CD4-positive, alpha-beta T cell (primary cell): ENCODE data around the gene COL5A1. TPM values are rescaled to one million over a fixed set of nuclear protein-coding genes. Genes with fewer than 3 reads are reported as not detected.
A peak's percentile ranks its signal among the peaks of the same experiment; 100 is the strongest.

Source experiments
- ATAC-seq: fragments of 200-7000 bp; cut with Tn5 transposase; one replicate; pipeline ENCODE4 v1.10.0; 2022; ENCODE audit warnings: mild to moderate bottlenecking; ENCODE audit not compliant: poor library complexity
- CTCF ChIA-PET: fragments of 350-600 bp; sonication (Branson Sonifier 250); formaldehyde crosslinking; loops from one replicate; lab custom pipeline; 2021; ENCODE audit warnings: antibody characterized with exemption, inconsistent platforms; lab: Charles Lee
- POLR2A ChIA-PET: fragments of 350-600 bp; sonication (Branson Sonifier 250); formaldehyde crosslinking; loops from one replicate; lab custom pipeline; 2021; ENCODE audit warnings: antibody characterized with exemption, inconsistent platforms; lab: Charles Lee
- DNase-seq, 14 experiments: peaks; one replicate each; pipeline ENCODE4 v3.0.0-alpha.2; 2013 to 2020; ENCODE audit warnings: mixed read lengths in 2 of 14
- H3K27ac ChIP-seq, 2 donors: one replicate each; pipeline versions ENCODE4 v1.5.1 to v1.7.0; 2013; ENCODE audit warnings: low read length in 2 of 2, low read depth in 1 of 2, mild to moderate bottlenecking in 1 of 2
- H3K27me3 ChIP-seq, 2 experiments: 1 replicate in 1 of 2; 2 replicates in 1 of 2; pipeline versions ENCODE4 v1.6.1 to v1.7.0; 2013; ENCODE audit warnings: low read length in 2 of 2, control low read depth in 1 of 2, mild to moderate bottlenecking in 1 of 2, moderate library complexity in 1 of 2; ENCODE audit not compliant: insufficient read depth in 2 of 2, control insufficient read depth in 1 of 2
- H3K36me3 ChIP-seq: one replicate; pipeline ENCODE4 v1.6.1; 2013; ENCODE audit warnings: low read length, control low read depth; ENCODE audit not compliant: insufficient read depth
- H3K4me1 ChIP-seq: one replicate; pipeline ENCODE4 v1.6.1; 2013; ENCODE audit warnings: low read length, control low read depth; ENCODE audit not compliant: insufficient read depth
- H3K4me3 ChIP-seq: one replicate; pipeline ENCODE4 v1.5.1; 2013; ENCODE audit warnings: mild to moderate bottlenecking, low read length, moderate library complexity
- H3K9me3 ChIP-seq, 2 experiments: 1 replicate in 1 of 2; 2 replicates in 1 of 2; pipeline versions ENCODE4 v1.6.1 to v1.7.0; 2013; ENCODE audit warnings: low read length in 2 of 2, mild to moderate bottlenecking in 2 of 2, control low read depth in 1 of 2, moderate library complexity in 1 of 2; ENCODE audit not compliant: control insufficient read depth in 1 of 2, insufficient read depth in 1 of 2
- H3K27ac Mint-ChIP-seq: one replicate; pipeline ENCODE4 v1.8.0; 2020; ENCODE audit warnings: mixed read lengths
- H3K27me3 Mint-ChIP-seq: one replicate; pipeline ENCODE4 v1.8.0; 2021; ENCODE audit warnings: mixed read lengths
- H3K36me3 Mint-ChIP-seq: one replicate; pipeline ENCODE4 v1.8.0; 2021; ENCODE audit warnings: low read depth, mixed read lengths
- H3K4me1 Mint-ChIP-seq: one replicate; pipeline ENCODE4 v1.8.0; 2021; ENCODE audit warnings: low read depth, mixed read lengths
- H3K4me3 Mint-ChIP-seq: one replicate; pipeline ENCODE4 v1.8.0; 2020; ENCODE audit warnings: mild to moderate bottlenecking, mixed read lengths
- H3K9me3 Mint-ChIP-seq: one replicate; pipeline ENCODE4 v1.8.0; 2020; ENCODE audit warnings: mixed read lengths
- CTCF ChIP-seq: fragments of 200-600 bp; IDR thresholded peaks from one replicate; pipeline ENCODE4 v1.8.0; 2022; ENCODE audit warnings: antibody characterized with exemption, mild to moderate bottlenecking
- intact Hi-C, 2 experiments: fragments of 100-400 bp; cut with DNase I in 1 of 2; cut with micrococcal nuclease in 1 of 2; formaldehyde crosslinking; loops; one replicate each; pipeline versions ENCODE4 v1.15.1 to v1.9.0; 2023 to 2025; cut with DNase I, micrococcal nuclease
- total RNA-seq, 174 experiments: library from RNA in 2 of 174; stranded (reverse) in 2 of 174; gene quantifications; one replicate each; pipeline ENCODE4 v1.2.3 and lab custom pipeline; 2021 to 2026

Gene COL5A1
- total RNA-seq, 2 experiments from 2014 or later, result 0.41 to 0.50 TPM

- no peaks in the 10 kb centered on the region for H3K27me3 ChIP-seq
- Mint-ChIP-seq H3K27me3 (peaks cover 6% of the 10 kb centered on the region), H3K36me3 (no peaks in the 10 kb centered on the region), H3K4me3 (no peak overlapping the region), H3K4me1 (no peaks in the 10 kb centered on the region), H3K27ac (no peak overlapping the region), H3K9me3 (peaks cover 9% of the 10 kb centered on the region)
- DNase-seq (no peak), ATAC-seq (no peak)
- CTCF ChIA-PET, result no interaction called here
- no peak overlapping the region for H3K4me3 ChIP-seq
- intact Hi-C loops, result no loop called here
- peaks cover 0 to 6% of the 10 kb centered on the region in 2 experiments for H3K9me3 ChIP-seq
- POLR2A ChIA-PET, result interaction anchor here (1.1 kb wide), 1 partner anchor 26 kb away, joined by 3 read pairs; no protein-coding TSS in a partner anchor
- no peaks in the 10 kb centered on the region for H3K4me1 ChIP-seq
- no peak for TF ChIP-seq CTCF
- H3K36me3 ChIP-seq, result no peaks in the 10 kb centered on the region
- no peak overlapping the region for H3K27ac ChIP-seq
Measured at GRCh38 chr9:134614256-134614655, 27.3 kb upstream of the COL5A1 start.

GRCh38 chr9:134616341-134616740 is 25.3 kb upstream of the COL5A1 start:
- no peak overlapping the region for H3K4me3 Mint-ChIP-seq
- no peak for DNase-seq
- peaks cover 0 to 6% of the 10 kb centered on the region in 2 experiments for H3K9me3 ChIP-seq
- no peaks in the 10 kb centered on the region for H3K27me3 Mint-ChIP-seq
- TF ChIP-seq CTCF, result no peak
- intact Hi-C loops, result no loop called here
- CTCF ChIA-PET, result no interaction called here
- H3K27me3 ChIP-seq, result no peaks in the 10 kb centered on the region
- no peak overlapping the region for H3K27ac ChIP-seq
- no peaks in the 10 kb centered on the region for H3K36me3 ChIP-seq
- peaks cover 9% of the 10 kb centered on the region for H3K9me3 Mint-ChIP-seq
- H3K4me1 ChIP-seq, result no peaks in the 10 kb centered on the region
- no peaks in the 10 kb centered on the region for H3K4me1 Mint-ChIP-seq
- H3K4me3 ChIP-seq, result no peak overlapping the region
- POLR2A ChIA-PET, result no interaction called here
- no peak overlapping the region for H3K27ac Mint-ChIP-seq
- H3K36me3 Mint-ChIP-seq, result no peaks in the 10 kb centered on the region
- ATAC-seq, result no peak

- POLR2A ChIA-PET, result no interaction called here
- H3K4me3 Mint-ChIP-seq, result no peak overlapping the region
- H3K36me3 ChIP-seq, result no peaks in the 10 kb centered on the region
Measured at GRCh38 chr9:134617246-134617645, 24.4 kb upstream of the COL5A1 start.

More at GRCh38 chr9:134617246-134617645, 24.4 kb upstream of the COL5A1 start:
- peaks cover 0 to 6% of the 10 kb centered on the region in 2 experiments for H3K9me3 ChIP-seq
- H3K4me3 ChIP-seq, result no peak overlapping the region
- no peak for TF ChIP-seq CTCF
- H3K4me1 ChIP-seq, result no peaks in the 10 kb centered on the region
- CTCF ChIA-PET, result no interaction called here
- Mint-ChIP-seq H3K36me3 (no peaks in the 10 kb centered on the region), H3K27ac (no peak overlapping the region), H3K27me3 (no peaks in the 10 kb centered on the region), H3K4me1 (no peaks in the 10 kb centered on the region), H3K9me3 (peaks cover 6% of the 10 kb centered on the region)
- DNase-seq (peak in 1 of 14 experiments; percentile 5), ATAC-seq (no peak)
- H3K27me3 ChIP-seq, result no peaks in the 10 kb centered on the region
- H3K27ac ChIP-seq, result no peak overlapping the region
- intact Hi-C loops, result no loop called here
